ENCODE results near the gene CFAP251. TPM values are rescaled to one million over a fixed set of nuclear protein-coding genes. Genes with fewer than 3 reads are reported as not detected.

CFAP251 gene
- total RNA-seq, 1 experiment from 2014 or later: 3.2 TPM

GRCh38 chr12:122028905-122029560 lies 110.6 kb downstream of the CFAP251 start:
- Histone ChIP-seq H3F3A (ENCODE audit: low read length, unreplicated experiment) (no peaks in the 10 kb centered on the region), H4K20me1 (ENCODE audit: low read length) (peaks cover 23% of the 10 kb centered on the region; the same call in 1 of the 2 replicates), H3K27ac (ENCODE audit: low read length) (no peak overlapping the region), H3K79me2 (ENCODE audit: low read length) (peaks cover 95% of the 10 kb centered on the region), H3K4me3 (ENCODE audit: low read length) (no peak overlapping the region), H3K4me2 (ENCODE audit: low read length) (no peak overlapping the region), H3K36me3 (ENCODE audit: low read depth, low read length) (peaks cover 8% of the 10 kb centered on the region; the same call in 1 of the 2 replicates), H3K27me3 (ENCODE audit: low read length) (no peaks in the 10 kb centered on the region), H3K9me2 (replicated peaks; ENCODE audit: low read length) (no peaks in the 10 kb centered on the region), H3K9ac (ENCODE audit: low read length) (no peak overlapping the region), H3K4me1 (ENCODE audit: insufficient read depth, low read length) (peaks cover 6% of the 10 kb centered on the region), H2AFZ (ENCODE audit: low read length) (no peak overlapping the region), H3K9me3 (ENCODE audit: low read length) (no peaks in the 10 kb centered on the region)
- POLR2A ChIA-PET (ENCODE audit: unreplicated experiment): no interaction called here
- intact Hi-C loops (cut with micrococcal nuclease): loop anchor here (10.0 kb wide), 1 partner anchor 234 kb away; the partner anchor contains the start of gene RHOF
- BruUV-seq (replicated peaks): no TSS peak
- TF ChIP-seq CTCF (conservative IDR thresholded peaks at IDR 0.05; ENCODE audit: low read depth, low read length) (no peak), EZH2phosphoT487 (IDR thresholded peaks at IDR 0.05; ENCODE audit: borderline replicate concordance, low read length) (no peak), EZH2 (IDR thresholded peaks at IDR 0.05; ENCODE audit: low read length, unreplicated experiment) (no peak)
- CTCF ChIA-PET: interaction anchor here (0.6 kb wide), 1 partner anchor 71 kb away, joined by 3 read pairs; no protein-coding TSS in a partner anchor
- ATAC-seq (no peak), DNase-seq (no peak)

GRCh38 chr12:122029620-122030423 lies 111.4 kb downstream of the CFAP251 start:
- Histone ChIP-seq H3K9me2 (replicated peaks; ENCODE audit: low read length) (no peaks in the 10 kb centered on the region), H3K4me3 (ENCODE audit: low read length) (no peak overlapping the region), H3K27me3 (ENCODE audit: low read length) (no peaks in the 10 kb centered on the region), H3K4me1 (ENCODE audit: insufficient read depth, low read length) (peaks cover 3% of the 10 kb centered on the region), H4K20me1 (ENCODE audit: low read length) (peaks cover 23% of the 10 kb centered on the region; the same call in 1 of the 2 replicates), H2AFZ (ENCODE audit: low read length) (no peak overlapping the region), H3K9ac (ENCODE audit: low read length) (no peak overlapping the region), H3K79me2 (ENCODE audit: low read length) (peaks cover 94% of the 10 kb centered on the region), H3K4me2 (ENCODE audit: low read length) (no peak overlapping the region), H3F3A (ENCODE audit: low read length, unreplicated experiment) (no peaks in the 10 kb centered on the region), H3K36me3 (ENCODE audit: low read depth, low read length) (peaks cover 8% of the 10 kb centered on the region; the same call in 1 of the 2 replicates), H3K27ac (ENCODE audit: low read length) (no peak overlapping the region), H3K9me3 (ENCODE audit: low read length) (no peaks in the 10 kb centered on the region)
- intact Hi-C loops (cut with micrococcal nuclease): loop anchor here (10.0 kb wide), 1 partner anchor 235 kb away; the partner anchor contains the start of gene RHOF
- TF ChIP-seq EZH2phosphoT487 (IDR thresholded peaks at IDR 0.05; ENCODE audit: borderline replicate concordance, low read length) (no peak), CTCF (conservative IDR thresholded peaks at IDR 0.05; ENCODE audit: low read depth, low read length) (no peak), EZH2 (IDR thresholded peaks at IDR 0.05; ENCODE audit: low read length, unreplicated experiment) (no peak)
- POLR2A ChIA-PET (ENCODE audit: unreplicated experiment): no interaction called here
- BruUV-seq (replicated peaks): no TSS peak
- no peak for DNase-seq
- CTCF ChIA-PET: no interaction called here
- no peak for ATAC-seq
